Measurements from ENCODE around the gene CRTC1.
"Not testable (repeated sequence)": the region's sequence is repeated elsewhere in the genome, so short reads cannot be mapped to it uniquely, and the experiment has no call there.

CRTC1 gene

GRCh38 chr19:18730885-18731513 is 47.5 kb downstream of the CRTC1 start:
- no peak for DNase-seq (ENCODE audit: low spot score)

DNA sequence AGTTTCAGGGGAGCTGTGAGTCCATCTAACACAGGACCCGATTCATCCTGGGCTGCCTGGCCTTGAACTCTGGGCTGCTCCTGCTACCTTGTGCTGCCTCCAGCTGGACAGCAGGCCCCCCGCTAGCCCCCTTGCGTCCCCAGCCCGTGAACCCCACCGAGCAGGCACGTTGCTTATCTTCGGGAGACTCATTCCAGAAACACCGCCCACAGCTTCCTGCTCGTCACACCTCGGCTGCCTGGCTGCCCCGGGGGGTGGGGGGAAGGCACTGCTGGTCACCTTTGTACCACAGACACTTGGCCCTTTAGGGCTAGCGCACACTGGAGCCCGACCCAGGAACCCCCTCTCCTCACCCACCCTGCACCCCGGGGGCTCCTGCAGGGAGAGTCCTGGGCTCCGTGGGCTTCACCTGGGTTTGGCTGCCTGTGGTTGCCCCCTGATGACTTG is 48.1 kb downstream of the CRTC1 start:
- no peak for DNase-seq (ENCODE audit: low spot score)

GRCh38 chr19:18733196-18733647 is 49.7 kb downstream of the CRTC1 start:
- DNase-seq (ENCODE audit: low spot score): no peak

DNA sequence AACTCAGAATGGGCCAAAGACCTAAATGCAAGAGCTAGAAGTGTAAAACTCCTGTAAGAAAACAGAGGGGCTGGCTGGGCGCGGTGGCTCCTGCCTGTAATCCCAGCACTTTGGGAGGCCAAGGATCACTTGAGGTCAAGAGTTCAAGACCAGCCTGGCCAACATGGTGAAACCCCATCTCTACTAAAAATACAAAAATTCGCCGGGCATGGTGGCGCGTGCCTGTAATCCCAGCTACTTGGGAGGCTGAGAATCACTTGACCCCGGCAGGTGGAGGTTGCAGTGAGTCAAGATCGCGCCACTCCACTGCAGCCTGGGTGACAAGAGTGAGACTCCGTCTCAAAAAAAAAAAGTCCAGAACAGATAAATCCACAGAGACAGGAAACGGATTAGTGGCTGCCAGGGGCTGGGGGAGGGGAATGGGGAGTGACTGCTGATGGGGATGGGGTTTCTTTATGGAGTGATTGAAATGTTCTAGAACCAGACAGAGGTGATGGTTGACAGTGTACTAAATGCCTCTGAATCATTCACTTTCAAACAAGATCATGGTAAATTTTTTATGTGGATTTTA is 50.4 kb downstream of the CRTC1 start:
- not testable (repeated sequence) for DNase-seq (ENCODE audit: low spot score)

DNA sequence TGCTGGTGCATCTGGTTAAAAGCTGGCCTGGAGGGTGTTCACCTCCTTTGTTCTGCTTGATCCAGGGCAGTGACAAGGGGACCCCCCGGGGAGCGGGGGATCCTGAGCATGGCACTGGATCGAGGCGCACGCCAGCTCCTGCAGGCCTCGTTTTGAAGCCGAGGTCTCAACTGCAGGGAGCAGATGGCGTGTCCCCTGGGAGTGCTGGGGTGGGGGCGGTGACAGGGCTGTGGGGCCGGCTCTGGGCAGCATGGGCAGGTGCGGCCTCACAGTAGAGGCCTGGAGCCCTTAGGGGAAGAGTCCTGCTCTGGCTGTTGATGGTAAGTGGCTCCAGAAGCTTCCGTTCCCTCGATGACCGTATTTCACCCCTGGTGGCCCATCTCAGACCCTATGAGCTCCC is 51.8 kb downstream of the CRTC1 start:
- no peak for DNase-seq (ENCODE audit: low spot score)

DNA sequence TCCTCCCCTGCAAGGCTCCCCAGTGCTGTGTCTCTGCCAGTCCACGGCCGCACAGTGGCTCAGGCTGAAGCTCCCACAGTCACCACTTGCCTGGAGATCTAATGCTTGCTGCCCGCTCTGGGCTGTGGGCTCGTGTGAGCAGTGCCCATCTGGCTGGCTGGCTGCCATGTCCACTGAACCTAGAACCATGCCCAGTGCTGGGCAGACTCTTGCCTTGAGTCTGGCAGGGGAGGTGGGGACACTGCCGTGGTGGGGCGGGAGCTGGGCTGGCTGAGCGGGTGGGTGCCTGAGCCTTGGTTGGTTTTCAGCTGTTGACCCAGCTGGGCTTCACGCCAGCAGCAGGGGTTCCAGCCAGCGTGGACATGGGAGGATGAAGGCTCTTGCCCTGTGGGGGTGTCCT is 52.3 kb downstream of the CRTC1 start:
- no peak for DNase-seq (ENCODE audit: low spot score)

GRCh38 chr19:18736415-18737336 is 53.2 kb downstream of the CRTC1 start:
- DNase-seq (ENCODE audit: low spot score): no peak

- no peak for DNase-seq (ENCODE audit: low spot score)
Observed at GRCh38 chr19:18737337-18737953, 54.0 kb downstream of the CRTC1 start.

- DNase-seq (ENCODE audit: low spot score): no peak
Observed at GRCh38 chr19:18737954-18738351, 54.5 kb downstream of the CRTC1 start.

DNA sequence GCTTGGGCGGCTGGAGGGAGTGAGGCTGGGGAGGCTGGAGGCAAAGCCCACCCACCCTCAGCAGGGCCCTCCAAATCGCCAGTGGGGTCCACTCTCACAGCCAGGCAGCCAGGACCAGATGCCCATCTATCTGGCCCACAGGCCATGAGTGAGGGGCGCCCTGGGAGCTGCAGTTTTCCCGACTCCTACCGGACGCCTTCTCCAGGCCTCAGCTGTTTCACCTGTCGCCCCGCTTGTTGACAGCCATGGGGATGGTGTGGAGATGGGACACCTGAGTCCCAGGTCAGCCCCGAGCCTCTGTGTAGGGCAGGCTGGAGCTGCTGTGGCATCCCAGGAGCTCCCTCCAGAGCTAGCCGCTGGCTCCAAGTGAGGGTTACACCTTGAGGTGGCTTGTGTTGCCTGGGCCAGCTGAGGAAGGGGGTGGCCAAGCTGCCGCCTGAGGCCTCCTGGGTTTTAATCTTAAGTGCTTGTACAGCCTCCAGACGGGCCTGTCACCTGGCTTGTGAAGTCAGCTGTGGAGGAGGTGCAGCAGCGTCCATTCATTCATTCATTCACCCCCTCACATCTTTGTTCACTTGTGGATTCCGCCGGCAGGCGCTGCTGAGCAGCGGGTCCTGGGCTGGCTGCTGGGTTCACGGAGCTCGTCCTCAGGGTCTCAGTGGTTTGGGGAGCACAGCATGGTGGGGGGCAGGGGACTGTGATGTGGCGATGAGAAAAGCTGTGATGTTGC is 55.6 kb downstream of the CRTC1 start:
- DNase-seq (ENCODE audit: low spot score): no peak

GRCh38 chr19:18741124-18742121 is 57.9 kb downstream of the CRTC1 start:
- no peak for DNase-seq (ENCODE audit: low spot score)

GRCh38 chr19:18742324-18742723 is 58.8 kb downstream of the CRTC1 start:
- no peak for DNase-seq (ENCODE audit: low spot score)

DNA sequence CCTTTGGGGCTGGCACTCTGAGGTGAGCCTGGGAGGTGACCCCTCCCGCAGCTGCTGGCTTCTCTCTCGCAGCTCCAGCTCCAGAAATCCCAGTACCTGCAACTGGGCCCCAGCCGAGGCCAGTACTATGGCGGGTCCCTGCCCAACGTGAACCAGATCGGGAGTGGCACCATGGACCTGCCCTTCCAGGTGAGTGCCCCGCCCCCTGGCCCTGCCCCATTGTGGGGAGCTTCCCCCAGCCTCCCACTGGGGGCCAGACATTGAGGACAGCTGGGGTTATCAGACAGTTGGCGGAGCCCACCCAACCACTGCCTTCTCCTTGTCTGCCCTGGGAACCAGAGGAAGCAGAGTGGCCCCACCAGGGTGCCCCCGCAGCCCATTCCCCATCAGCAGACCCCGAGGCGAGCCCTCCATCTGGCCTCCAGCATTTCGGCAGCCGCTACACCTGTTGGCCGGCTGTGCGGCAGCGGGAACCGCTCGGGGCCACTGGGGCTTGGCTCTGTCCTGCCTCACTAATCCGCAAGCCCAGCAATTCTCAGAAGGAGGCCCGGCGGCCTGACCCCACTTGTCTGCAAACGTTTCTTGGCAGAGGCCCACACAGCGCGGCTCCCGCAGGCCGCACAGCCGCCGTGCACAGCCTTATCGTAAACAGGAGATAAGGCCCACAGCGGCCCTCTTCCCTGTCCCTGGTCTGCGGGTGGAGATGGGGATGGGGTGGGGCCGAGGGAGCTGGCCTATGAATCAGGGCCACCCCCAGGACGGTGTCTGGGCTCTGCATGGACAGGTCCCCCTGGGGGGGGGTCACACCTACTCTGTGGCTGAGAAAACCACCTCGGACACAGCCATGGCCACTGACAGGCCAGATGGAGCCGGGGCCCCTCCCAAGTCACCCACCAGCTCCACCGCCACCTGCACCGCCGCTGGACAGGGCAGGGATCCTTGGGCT is 59.6 kb downstream of the CRTC1 start:
- no peak for DNase-seq (ENCODE audit: low spot score)

GRCh38 chr19:18743784-18744418 is 60.4 kb downstream of the CRTC1 start:
- no peak for DNase-seq (ENCODE audit: low spot score)

GRCh38 chr19:18745012-18745735 is 61.7 kb downstream of the CRTC1 start:
- no peak for DNase-seq (ENCODE audit: low spot score)

- DNase-seq (ENCODE audit: low spot score): no peak
Observed at GRCh38 chr19:18745931-18746330, 62.5 kb downstream of the CRTC1 start.

DNA sequence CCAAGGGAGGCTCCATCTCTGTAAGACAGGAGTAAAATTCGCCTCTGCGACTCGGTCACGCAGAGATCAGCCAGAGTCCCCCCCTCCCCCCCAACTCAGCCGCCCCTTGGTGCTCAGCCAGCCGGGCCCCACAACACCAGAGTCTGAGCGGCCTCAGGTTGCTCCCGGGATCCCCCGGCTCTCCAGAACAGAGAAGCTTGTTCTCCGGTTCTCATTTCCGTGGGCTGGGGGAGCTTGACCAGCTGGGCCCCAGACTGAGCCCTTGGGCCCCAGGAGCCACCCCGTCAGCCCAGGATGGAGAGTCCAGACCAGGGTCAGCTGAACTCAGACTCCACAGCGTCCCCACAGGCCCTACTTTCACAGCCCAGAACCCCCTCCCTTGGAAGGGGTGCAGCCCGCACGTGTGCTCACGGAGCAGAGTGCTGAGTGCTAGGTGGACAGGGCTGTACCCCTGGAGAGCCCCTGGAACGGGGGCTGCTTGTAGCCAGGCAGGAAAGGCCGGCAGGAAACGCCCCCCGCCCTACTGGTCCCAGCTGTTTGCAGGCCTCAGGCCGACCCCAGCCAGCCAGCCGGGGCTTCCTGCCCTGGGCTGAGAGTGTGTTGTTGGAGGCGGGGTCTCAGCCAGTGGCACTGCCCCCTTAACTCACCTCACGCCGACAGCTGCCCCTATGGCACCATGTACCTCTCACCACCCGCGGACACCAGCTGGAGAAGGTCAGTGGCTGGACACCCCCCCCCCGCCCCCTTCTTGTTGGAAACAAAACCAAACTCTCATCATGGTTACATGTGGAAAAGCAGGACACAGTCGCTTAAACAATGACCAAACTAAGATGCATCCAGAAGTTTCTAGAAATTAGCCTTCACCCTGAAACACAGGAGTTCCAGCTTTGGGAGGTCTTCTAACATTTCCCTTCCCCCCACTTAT is 63.2 kb downstream of the CRTC1 start:
- no peak for DNase-seq (ENCODE audit: low spot score)
